Upper lobe of right lung (tissue), 1 donor: Measurements from ENCODE around the gene CBFB. TPM values are rescaled to one million over a fixed set of nuclear protein-coding genes. Genes with fewer than 3 reads are reported as not detected.

Experiments used
- ATAC-seq: fragments of 200-7000 bp; cut with Tn5 transposase; one replicate; pipeline ENCODE4 v1.9.1; 2020; ENCODE audit warnings: mild to moderate bottlenecking, moderate library complexity
- DNase-seq: peaks from one replicate; pipeline ENCODE4 v3.0.0-alpha.2; 2020
- H3K27ac ChIP-seq: fragments of 200-600 bp; one replicate; pipeline ENCODE4 v1.8.0; 2022
- H3K27me3 ChIP-seq: fragments of 200-600 bp; one replicate; pipeline ENCODE4 v1.8.0; 2022; ENCODE audit warnings: mild to moderate bottlenecking
- H3K36me3 ChIP-seq: fragments of 200-600 bp; one replicate; pipeline ENCODE4 v1.8.0; 2022
- H3K4me1 ChIP-seq: fragments of 200-600 bp; one replicate; pipeline ENCODE4 v1.8.0; 2022
- H3K4me3 ChIP-seq: fragments of 200-600 bp; one replicate; pipeline ENCODE4 v1.8.0; 2022; ENCODE audit warnings: mild to moderate bottlenecking
- H3K9me3 ChIP-seq: fragments of 200-600 bp; one replicate; pipeline ENCODE4 v1.8.0; 2022
- intact Hi-C: fragments of 100-400 bp; cut with DNase I; formaldehyde crosslinking; loops from one replicate; pipeline ENCODE4 v1.11.0; 2022
- total RNA-seq: library from RNA; stranded (reverse); fragmentation: NEBNext Ultra II Directional; extraction: Animal tissue kit (Norgen Biotek cat#: 25700); gene quantifications from one replicate; pipeline ENCODE4 v1.2.1, GENCODE V29; 2021
- TF ChIP-seq, protein P1 (sequence below): fragments of 200-600 bp; IDR thresholded peaks from one replicate; pipeline ENCODE4 v1.8.0; 2022; ENCODE audit warnings: antibody characterized with exemption
- donor health status: DM: no; HTN: yes; CAD: no; lungs with severe emphysema.

CBFB gene
- total RNA-seq, 1 donor from 2014 or later, result 63.0 TPM

DNA sequence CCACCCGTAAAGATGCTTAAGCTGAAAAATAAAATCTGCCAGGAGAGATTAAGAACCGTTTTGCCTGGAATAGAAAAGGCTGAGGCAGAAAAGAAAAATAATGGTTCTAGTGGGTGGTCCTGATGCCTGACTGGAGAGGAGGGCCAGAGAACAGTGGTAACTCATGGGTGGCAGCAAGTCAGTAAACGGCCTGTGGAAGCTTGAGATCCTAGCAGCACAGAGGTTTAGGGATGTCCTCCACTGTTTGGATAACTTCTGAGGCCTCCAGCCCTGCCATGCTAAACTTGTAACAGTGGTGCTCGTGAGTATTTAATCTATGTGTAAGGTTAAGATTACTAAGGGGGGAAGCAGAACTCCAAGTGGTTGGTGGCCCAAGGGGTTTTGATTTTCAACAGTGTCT lies 59.6 kb downstream of the CBFB start:
- no peaks in the 10 kb centered on the region for H3K9me3 ChIP-seq
- intact Hi-C loops, result no loop called here
- ATAC-seq (no peak), DNase-seq (no peak)
- TF ChIP-seq, protein P1, sequence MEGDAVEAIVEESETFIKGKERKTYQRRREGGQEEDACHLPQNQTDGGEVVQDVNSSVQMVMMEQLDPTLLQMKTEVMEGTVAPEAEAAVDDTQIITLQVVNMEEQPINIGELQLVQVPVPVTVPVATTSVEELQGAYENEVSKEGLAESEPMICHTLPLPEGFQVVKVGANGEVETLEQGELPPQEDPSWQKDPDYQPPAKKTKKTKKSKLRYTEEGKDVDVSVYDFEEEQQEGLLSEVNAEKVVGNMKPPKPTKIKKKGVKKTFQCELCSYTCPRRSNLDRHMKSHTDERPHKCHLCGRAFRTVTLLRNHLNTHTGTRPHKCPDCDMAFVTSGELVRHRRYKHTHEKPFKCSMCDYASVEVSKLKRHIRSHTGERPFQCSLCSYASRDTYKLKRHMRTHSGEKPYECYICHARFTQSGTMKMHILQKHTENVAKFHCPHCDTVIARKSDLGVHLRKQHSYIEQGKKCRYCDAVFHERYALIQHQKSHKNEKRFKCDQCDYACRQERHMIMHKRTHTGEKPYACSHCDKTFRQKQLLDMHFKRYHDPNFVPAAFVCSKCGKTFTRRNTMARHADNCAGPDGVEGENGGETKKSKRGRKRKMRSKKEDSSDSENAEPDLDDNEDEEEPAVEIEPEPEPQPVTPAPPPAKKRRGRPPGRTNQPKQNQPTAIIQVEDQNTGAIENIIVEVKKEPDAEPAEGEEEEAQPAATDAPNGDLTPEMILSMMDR, result no peak
- H3K4me3 ChIP-seq, result no peak overlapping the region
- H3K4me1 ChIP-seq, result peaks cover 5% of the 10 kb centered on the region
- peaks cover 10% of the 10 kb centered on the region for H3K36me3 ChIP-seq
- no peak overlapping the region for H3K27ac ChIP-seq
- no peaks in the 10 kb centered on the region for H3K27me3 ChIP-seq

GRCh38 chr16:67089101-67089500 lies 60.2 kb downstream of the CBFB start:
- H3K27me3 ChIP-seq, result no peaks in the 10 kb centered on the region
- H3K27ac ChIP-seq, result no peak overlapping the region
- peaks cover 5% of the 10 kb centered on the region for H3K4me1 ChIP-seq
- no peaks in the 10 kb centered on the region for H3K9me3 ChIP-seq
- no peak overlapping the region for H3K4me3 ChIP-seq
- peaks cover 13% of the 10 kb centered on the region for H3K36me3 ChIP-seq
- intact Hi-C loops, result no loop called here
- ATAC-seq (no peak), DNase-seq (no peak)
- TF ChIP-seq, protein P1, result no peak

GRCh38 chr16:67091906-67092566 lies 63.1 kb downstream of the CBFB start:
- DNase-seq (no peak), ATAC-seq (no peak)
- no peak overlapping the region for H3K27ac ChIP-seq
- peaks cover 13% of the 10 kb centered on the region for H3K36me3 ChIP-seq
- no peaks in the 10 kb centered on the region for H3K4me1 ChIP-seq
- no peak overlapping the region for H3K4me3 ChIP-seq
- intact Hi-C loops, result no loop called here
- TF ChIP-seq, protein P1, result no peak
- H3K9me3 ChIP-seq, result no peaks in the 10 kb centered on the region
- no peaks in the 10 kb centered on the region for H3K27me3 ChIP-seq

GRCh38 chr16:67093098-67093726 lies 64.3 kb downstream of the CBFB start:
- H3K36me3 ChIP-seq, result peaks cover 13% of the 10 kb centered on the region
- no peak for ATAC-seq
- no peak for DNase-seq

DNA sequence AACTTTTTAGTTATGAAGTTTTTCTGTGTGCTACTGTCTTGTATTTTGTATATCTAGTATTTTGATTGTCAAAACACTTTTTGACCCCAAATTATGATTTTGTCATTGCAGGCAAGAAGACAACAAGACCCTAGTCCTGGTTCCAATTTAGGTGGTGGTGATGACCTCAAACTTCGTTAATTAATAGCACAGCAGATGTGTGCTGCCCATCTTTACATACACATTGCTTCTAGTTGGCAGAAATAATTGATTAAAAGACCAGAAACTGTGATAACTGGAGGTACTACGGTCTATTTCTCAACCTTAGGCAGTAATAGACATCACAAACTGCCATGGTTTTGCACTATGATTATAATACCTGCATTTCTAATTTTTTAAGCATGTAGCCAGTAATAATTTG lies 69.7 kb downstream of the CBFB start:
- H3K4me3 ChIP-seq, result no peak overlapping the region
- DNase-seq, result no peak
- ATAC-seq, result no peak
- H3K27me3 ChIP-seq, result no peaks in the 10 kb centered on the region
- peaks cover 16% of the 10 kb centered on the region for H3K36me3 ChIP-seq
- no peaks in the 10 kb centered on the region for H3K9me3 ChIP-seq
- intact Hi-C loops, result no loop called here
- no peaks in the 10 kb centered on the region for H3K4me1 ChIP-seq
- H3K27ac ChIP-seq, result no peak overlapping the region
- TF ChIP-seq, protein P1, result no peak

More at GRCh38 chr16:67093098-67093726, 64.3 kb downstream of the CBFB start:
- Histone ChIP-seq H3K4me3 (no peak overlapping the region), H3K27me3 (no peaks in the 10 kb centered on the region), H3K9me3 (no peaks in the 10 kb centered on the region), H3K27ac (no peak overlapping the region), H3K4me1 (no peaks in the 10 kb centered on the region)
- TF ChIP-seq, protein P1, result no peak
- intact Hi-C loops, result no loop called here
